Measurements from ENCODE around the gene KRTAP9-4.
"Not testable (repeated sequence)": the region's sequence is repeated elsewhere in the genome, so short reads cannot be mapped to it uniquely, and the experiment has no call there.

The KRTAP9-4 gene

DNA sequence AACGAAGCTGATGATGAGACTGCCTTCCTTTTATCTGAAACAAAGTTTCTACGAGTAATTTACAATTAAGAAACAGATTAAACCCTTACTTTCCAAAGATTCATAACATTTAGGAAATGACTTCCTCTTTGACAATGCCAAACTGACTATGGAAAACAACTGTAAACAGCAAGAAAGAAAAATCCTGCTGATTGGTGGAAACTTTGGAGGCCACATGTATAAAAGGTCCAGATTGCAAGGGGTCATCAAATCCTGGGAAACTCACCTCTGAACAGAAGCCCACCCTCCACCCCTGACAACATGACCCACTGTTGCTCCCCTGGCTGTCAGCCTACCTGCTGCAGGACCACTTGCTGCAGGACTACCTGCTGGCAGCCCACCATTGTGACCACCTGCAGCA, 15.6 kb downstream of the KRTAP9-4 start, which contains the start of gene KRTAP9-6:
Gene KRTAP9-6 (plus strand): TSS at position 301 of the 400 bp plus-strand sequence. CDS start 0 bp downstream, at position 301.
- no peak for DNase-seq

GRCh38 chr17:41267711-41268110, 18.2 kb downstream of the KRTAP9-4 start:
- no peak for DNase-seq

- not testable (repeated sequence) for DNase-seq
Measured at GRCh38 chr17:41271323-41271722, 21.8 kb downstream of the KRTAP9-4 start.

GRCh38 chr17:41271858-41272257, 22.4 kb downstream of the KRTAP9-4 start:
- no peak for DNase-seq

DNA sequence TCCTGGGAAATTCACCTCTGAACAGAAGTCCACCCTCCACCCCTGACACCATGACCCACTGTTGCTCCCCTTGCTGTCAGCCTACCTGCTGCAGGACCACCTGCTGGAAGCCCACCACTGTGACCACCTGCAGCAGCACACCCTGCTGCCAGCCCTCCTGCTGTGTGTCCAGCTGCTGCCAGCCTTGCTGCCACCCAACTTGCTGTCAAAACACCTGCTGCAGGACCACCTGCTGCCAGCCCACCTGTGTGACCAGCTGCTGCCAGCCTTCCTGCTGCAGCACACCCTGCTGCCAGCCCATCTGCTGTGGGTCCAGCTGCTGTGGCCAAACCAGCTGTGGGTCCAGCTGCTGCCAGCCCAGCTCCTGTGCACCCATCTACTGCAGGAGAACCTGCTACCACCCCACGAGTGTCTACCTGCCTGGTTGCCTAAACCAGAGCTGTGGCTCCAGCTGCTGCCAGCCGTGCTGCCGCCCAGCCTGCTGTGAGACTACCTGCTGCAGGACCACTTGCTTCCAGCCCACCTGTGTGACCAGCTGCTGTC, 26.2 kb downstream of the KRTAP9-4 start, which contains the start of gene KRTAP9-7:
Gene KRTAP9-7 (plus strand): TSS at position 51 of the 543 bp plus-strand sequence. CDS start 0 bp downstream, at position 51.
- not testable (repeated sequence) for DNase-seq

- no peak for DNase-seq
Measured at GRCh38 chr17:41278176-41278955, 28.9 kb downstream of the KRTAP9-4 start.

GRCh38 chr17:41284043-41284442, 34.6 kb downstream of the KRTAP9-4 start:
- no peak for DNase-seq

DNA sequence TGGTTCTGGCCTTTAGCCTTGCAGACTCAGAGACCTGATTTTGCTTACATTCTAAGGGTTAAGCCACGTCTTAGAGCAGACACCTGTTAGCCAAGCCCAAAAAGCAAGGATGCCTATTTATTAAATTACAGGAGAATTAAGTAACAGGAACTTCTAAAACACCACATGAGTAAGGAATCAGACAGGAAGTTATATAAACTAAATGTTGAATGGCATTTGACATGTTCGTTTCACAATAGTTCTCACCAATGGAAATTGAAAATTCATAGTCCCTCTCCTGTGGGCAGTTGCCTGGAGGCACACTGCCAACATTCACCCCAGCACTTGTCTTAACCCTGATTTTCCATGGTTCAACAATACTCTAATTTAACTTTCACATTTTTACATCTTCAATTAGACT, 35.1 kb downstream of the KRTAP9-4 start:
- DNase-seq, result no peak

- DNase-seq, result no peak
Measured at GRCh38 chr17:41287050-41287449, 37.6 kb downstream of the KRTAP9-4 start.

DNA sequence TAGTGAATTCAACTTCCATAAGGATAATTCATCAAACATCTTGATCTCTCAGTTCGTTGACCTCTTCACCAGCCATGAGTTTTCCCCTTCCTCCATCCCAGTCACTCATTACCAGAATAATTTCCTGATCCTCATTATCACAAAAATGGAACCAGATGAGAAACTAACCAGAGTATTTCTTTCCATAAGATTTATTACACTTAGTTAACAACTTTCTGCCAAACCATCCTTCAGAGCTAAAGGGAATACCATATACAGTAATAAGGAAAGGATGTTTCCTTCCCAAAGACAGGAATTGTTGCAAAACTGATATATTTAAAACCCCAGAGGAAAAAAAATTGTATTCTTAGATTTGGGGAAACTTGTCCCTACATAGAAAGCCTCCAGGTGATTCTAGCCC, 44.5 kb downstream of the KRTAP9-4 start:
- DNase-seq, result no peak

DNA sequence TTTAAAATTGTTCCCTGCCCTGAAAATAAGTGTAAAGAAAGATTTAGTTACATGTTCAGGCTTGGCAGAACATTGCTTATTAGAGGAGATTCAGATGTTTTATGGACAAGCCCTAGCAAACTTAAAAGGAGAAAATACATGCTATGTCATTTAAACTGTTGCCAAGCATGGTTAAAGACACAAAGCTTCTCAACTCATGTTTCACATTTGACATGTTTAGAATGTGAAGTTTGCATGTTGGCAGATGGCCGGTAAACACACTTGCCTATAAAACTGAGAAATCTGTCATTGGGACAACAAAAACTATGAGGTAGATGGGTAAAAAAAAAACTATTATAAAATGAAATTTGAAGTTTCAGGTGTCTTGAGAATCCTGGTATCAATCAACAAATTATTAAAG, 47.4 kb downstream of the KRTAP9-4 start:
- DNase-seq, result no peak

GRCh38 chr17:41298458-41299135, 49.1 kb downstream of the KRTAP9-4 start:
- DNase-seq, result no peak
